OCI-LY1 (cell line): Measurements from ENCODE around the gene PEX10.

Experiments
- H2AFZ ChIP-seq: fragments of 200-600 bp; sonication (generic), shearing (Covaris generic); 2 replicates; pipeline ENCODE4 v1.6.0; 2014; ENCODE audit warnings: antibody characterized with exemption, mild to moderate bottlenecking, low read length
- H3F3A ChIP-seq: fragments of 200-600 bp; sonication (generic), shearing (Covaris generic); 2 replicates; pipeline ENCODE4 v1.6.0; 2014; ENCODE audit warnings: mild to moderate bottlenecking, antibody characterized with exemption, low read length, moderate library complexity; ENCODE audit not compliant: insufficient read depth
- H3K27ac ChIP-seq: fragments of 200-600 bp; sonication (generic); 2 replicates; pipeline ENCODE4 v1.5.1; 2014; ENCODE audit warnings: low read length, mixed run types, mild to moderate bottlenecking, low read depth; ENCODE audit not compliant: poor library complexity, severe bottlenecking
- H3K27me3 ChIP-seq: fragments of 200-600 bp; sonication (generic); 2 replicates; pipeline ENCODE4 v1.6.0; 2014; ENCODE audit warnings: antibody characterized with exemption, mild to moderate bottlenecking, low read length, moderate library complexity; ENCODE audit not compliant: insufficient read depth
- H3K36me3 ChIP-seq: fragments of 200-600 bp; sonication (generic); 2 replicates; pipeline ENCODE4 v1.6.1; 2014; ENCODE audit warnings: mild to moderate bottlenecking, antibody characterized with exemption, low read length, moderate library complexity, mixed read lengths; ENCODE audit not compliant: insufficient read depth
- H3K4me1 ChIP-seq: fragments of 200-600 bp; sonication (generic); 2 replicates; pipeline ENCODE4 v1.5.1; 2014; ENCODE audit warnings: mild to moderate bottlenecking, low read length, moderate library complexity; ENCODE audit not compliant: insufficient read depth, severe bottlenecking
- H3K4me2 ChIP-seq: fragments of 200-600 bp; sonication (generic), shearing (Covaris generic); 2 replicates; pipeline ENCODE4 v1.6.1; 2014; ENCODE audit warnings: low read length
- H3K4me3 ChIP-seq: fragments of 200-600 bp; sonication (generic); 2 replicates; pipeline ENCODE4 v1.5.1; 2014; ENCODE audit warnings: low read length, low read depth, mild to moderate bottlenecking, mixed read lengths; ENCODE audit not compliant: poor library complexity, severe bottlenecking
- H3K79me2 ChIP-seq: fragments of 200-600 bp; shearing (Covaris generic); 2 replicates; pipeline ENCODE4 v1.6.1; 2016; ENCODE audit warnings: mixed run types, low read length, mixed read lengths; ENCODE audit not compliant: insufficient read depth
- H3K9ac ChIP-seq: fragments of 200-600 bp; sonication (generic), shearing (Covaris generic); 2 replicates; pipeline ENCODE4 v1.6.1; 2014; ENCODE audit warnings: mild to moderate bottlenecking, low read length, mixed read lengths
- H3K9me2 ChIP-seq: fragments of 200-600 bp; sonication (generic), shearing (Covaris generic); 2 replicates; pipeline ENCODE4 v1.6.1; 2014; ENCODE audit warnings: low read depth, mild to moderate bottlenecking, low read length, mixed read lengths
- H3K9me3 ChIP-seq: fragments of 200-600 bp; shearing (Covaris generic); 2 replicates; pipeline ENCODE4 v1.6.1; 2014; ENCODE audit warnings: low read length, mixed read lengths
- H4K20me1 ChIP-seq: fragments of 200-600 bp; sonication (generic), shearing (Covaris generic); 2 replicates; pipeline ENCODE4 v1.6.0; 2016; ENCODE audit warnings: mild to moderate bottlenecking, low read length; ENCODE audit not compliant: insufficient read depth
- EZH2 ChIP-seq: fragments of 200-600 bp; sonication (generic), shearing (Covaris generic); IDR thresholded peaks from 2 replicates; pipeline ENCODE4 v1.8.0; 2017; ENCODE audit warnings: borderline replicate concordance, mixed run types, mild to moderate bottlenecking, antibody characterized with exemption, low read length, moderate library complexity, mixed read lengths
- TF ChIP-seq, protein P1 (sequence below): fragments of 200-600 bp; sonication (generic), shearing (Covaris generic); IDR thresholded peaks from 2 replicates; pipeline ENCODE4 v1.5.1; 2017; ENCODE audit warnings: mild to moderate bottlenecking, antibody characterized with exemption, low read length, moderate library complexity, mixed read lengths

PEX10 gene

DNA sequence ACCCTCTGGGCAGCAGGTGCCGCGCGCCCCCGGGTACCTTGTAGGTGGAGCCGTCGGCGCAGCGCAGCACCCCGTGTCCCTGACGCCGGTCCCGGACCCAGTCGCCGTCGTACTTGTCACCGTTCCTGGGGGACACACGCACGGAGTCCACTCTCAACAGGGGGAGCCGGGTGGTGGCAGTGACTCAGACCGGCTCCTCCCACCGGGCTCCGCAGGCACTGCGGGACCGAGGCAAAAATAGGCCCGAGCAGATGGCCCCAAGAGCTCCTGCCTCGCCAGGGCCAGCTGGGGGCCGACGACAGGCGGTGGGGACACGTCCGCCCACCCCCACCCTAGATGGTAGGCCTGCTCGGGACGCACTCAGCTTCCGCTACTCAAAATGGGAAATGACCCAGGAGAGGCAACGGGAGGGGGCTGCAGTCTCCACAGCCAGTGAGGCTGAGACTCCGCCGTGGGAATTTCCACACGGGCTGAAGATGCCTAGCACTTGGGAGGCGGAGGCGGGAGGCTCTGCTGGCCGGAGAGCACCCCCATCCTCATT lies 27.4 kb downstream of the PEX10 start:
- no peaks in the 10 kb centered on the region for H3K27me3 ChIP-seq
- H3K9me2 ChIP-seq, result no peaks in the 10 kb centered on the region
- no peak overlapping the region for H3K4me3 ChIP-seq
- no peak overlapping the region for H3K27ac ChIP-seq
- no peaks in the 10 kb centered on the region for H4K20me1 ChIP-seq
- H3K36me3 ChIP-seq, result no peaks in the 10 kb centered on the region
- H3K9ac ChIP-seq, result no peak overlapping the region
- no peak overlapping the region for H2AFZ ChIP-seq
- H3K4me2 ChIP-seq, result no peak overlapping the region
- H3F3A ChIP-seq, result no peaks in the 10 kb centered on the region
- H3K4me1 ChIP-seq, result peaks cover 2% of the 10 kb centered on the region
- H3K9me3 ChIP-seq, result no peaks in the 10 kb centered on the region
- TF ChIP-seq EZH2, result no peak
- TF ChIP-seq, protein P1, sequence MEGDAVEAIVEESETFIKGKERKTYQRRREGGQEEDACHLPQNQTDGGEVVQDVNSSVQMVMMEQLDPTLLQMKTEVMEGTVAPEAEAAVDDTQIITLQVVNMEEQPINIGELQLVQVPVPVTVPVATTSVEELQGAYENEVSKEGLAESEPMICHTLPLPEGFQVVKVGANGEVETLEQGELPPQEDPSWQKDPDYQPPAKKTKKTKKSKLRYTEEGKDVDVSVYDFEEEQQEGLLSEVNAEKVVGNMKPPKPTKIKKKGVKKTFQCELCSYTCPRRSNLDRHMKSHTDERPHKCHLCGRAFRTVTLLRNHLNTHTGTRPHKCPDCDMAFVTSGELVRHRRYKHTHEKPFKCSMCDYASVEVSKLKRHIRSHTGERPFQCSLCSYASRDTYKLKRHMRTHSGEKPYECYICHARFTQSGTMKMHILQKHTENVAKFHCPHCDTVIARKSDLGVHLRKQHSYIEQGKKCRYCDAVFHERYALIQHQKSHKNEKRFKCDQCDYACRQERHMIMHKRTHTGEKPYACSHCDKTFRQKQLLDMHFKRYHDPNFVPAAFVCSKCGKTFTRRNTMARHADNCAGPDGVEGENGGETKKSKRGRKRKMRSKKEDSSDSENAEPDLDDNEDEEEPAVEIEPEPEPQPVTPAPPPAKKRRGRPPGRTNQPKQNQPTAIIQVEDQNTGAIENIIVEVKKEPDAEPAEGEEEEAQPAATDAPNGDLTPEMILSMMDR, result no peak
- H3K79me2 ChIP-seq, result no peaks in the 10 kb centered on the region

DNA sequence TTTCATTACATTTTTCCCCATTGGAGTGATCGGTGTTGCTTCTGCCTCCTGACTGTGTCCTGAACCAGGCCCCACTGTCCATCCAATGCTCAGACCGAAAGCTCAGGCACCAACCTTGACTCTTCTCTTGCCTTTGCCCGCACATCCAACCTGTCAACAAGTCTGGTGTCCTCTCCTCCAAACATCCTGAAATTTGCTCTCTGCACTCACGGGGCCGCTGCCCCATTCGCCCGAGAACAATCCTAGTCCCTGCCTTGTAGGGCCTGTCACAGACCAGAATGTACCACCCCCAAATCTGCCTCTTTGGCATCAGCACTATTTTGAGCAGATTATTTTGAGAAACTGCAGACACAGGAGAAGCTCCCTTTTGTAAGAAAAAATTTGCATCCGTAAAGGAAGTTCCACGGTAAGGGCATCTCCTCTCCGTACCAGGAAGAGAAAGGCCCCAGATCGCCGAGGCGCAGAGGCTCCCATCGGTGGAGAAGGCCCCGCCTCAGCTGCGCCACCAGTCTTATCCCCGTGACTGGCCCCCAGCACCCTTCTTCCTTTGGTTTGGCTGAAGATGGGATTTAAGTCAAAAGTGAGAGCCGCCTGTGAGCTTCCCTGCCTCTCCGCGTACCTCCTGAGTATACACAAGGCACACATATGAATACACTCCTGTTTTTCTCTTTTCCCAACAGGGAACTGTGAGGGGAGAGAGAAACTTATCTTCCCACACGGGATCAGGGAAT lies 28.1 kb downstream of the PEX10 start:
- Histone ChIP-seq H3F3A (no peaks in the 10 kb centered on the region), H3K4me1 (no peaks in the 10 kb centered on the region), H3K9ac (no peak overlapping the region), H3K79me2 (no peaks in the 10 kb centered on the region), H3K9me3 (no peaks in the 10 kb centered on the region), H3K4me3 (no peak overlapping the region), H4K20me1 (no peaks in the 10 kb centered on the region), H3K36me3 (no peaks in the 10 kb centered on the region), H3K9me2 (no peaks in the 10 kb centered on the region), H3K4me2 (no peak overlapping the region), H3K27me3 (no peaks in the 10 kb centered on the region), H3K27ac (no peak overlapping the region), H2AFZ (no peak overlapping the region)
- TF ChIP-seq, protein P1, result no peak
- TF ChIP-seq EZH2, result no peak

GRCh38 chr1:2383576-2383975 lies 28.8 kb downstream of the PEX10 start:
- H3K79me2 ChIP-seq, result no peaks in the 10 kb centered on the region
- no peaks in the 10 kb centered on the region for H3K9me2 ChIP-seq
- H2AFZ ChIP-seq, result no peak overlapping the region
- H3F3A ChIP-seq, result no peaks in the 10 kb centered on the region
- H3K4me3 ChIP-seq, result no peak overlapping the region
- no peak for TF ChIP-seq EZH2
- TF ChIP-seq, protein P1, result no peak
- no peak overlapping the region for H3K27ac ChIP-seq
- no peaks in the 10 kb centered on the region for H4K20me1 ChIP-seq
- H3K27me3 ChIP-seq, result no peaks in the 10 kb centered on the region
- H3K36me3 ChIP-seq, result no peaks in the 10 kb centered on the region
- no peaks in the 10 kb centered on the region for H3K9me3 ChIP-seq
- no peaks in the 10 kb centered on the region for H3K4me1 ChIP-seq
- no peak overlapping the region for H3K9ac ChIP-seq
- no peak overlapping the region for H3K4me2 ChIP-seq
